ENCODE data around the gene KDF1.

DNA sequence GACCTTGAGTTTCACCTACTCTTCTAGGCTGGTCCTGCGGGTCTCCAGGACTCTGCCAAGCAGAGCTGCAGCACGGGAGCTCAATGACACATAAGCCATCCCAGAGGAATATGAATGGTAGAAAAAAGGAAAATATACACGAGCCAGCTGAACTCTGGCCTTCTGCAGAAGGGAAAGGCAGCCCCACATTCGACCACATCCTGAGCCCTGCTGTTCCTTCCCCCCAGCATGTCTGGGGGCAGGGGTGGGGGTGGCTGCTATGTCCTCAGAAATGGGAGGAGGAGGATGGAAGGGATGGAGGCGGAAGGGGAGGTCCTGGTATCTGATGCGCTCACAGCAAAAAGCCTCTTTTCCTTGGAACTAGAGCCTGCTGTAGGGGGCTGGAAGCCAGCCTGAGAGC is 12.1 kb upstream of the KDF1 start:
- TF ChIP-seq POLR2A (IDR thresholded peaks at IDR 0.05) = no peak
- TF ChIP-seq, protein P1, sequence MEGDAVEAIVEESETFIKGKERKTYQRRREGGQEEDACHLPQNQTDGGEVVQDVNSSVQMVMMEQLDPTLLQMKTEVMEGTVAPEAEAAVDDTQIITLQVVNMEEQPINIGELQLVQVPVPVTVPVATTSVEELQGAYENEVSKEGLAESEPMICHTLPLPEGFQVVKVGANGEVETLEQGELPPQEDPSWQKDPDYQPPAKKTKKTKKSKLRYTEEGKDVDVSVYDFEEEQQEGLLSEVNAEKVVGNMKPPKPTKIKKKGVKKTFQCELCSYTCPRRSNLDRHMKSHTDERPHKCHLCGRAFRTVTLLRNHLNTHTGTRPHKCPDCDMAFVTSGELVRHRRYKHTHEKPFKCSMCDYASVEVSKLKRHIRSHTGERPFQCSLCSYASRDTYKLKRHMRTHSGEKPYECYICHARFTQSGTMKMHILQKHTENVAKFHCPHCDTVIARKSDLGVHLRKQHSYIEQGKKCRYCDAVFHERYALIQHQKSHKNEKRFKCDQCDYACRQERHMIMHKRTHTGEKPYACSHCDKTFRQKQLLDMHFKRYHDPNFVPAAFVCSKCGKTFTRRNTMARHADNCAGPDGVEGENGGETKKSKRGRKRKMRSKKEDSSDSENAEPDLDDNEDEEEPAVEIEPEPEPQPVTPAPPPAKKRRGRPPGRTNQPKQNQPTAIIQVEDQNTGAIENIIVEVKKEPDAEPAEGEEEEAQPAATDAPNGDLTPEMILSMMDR (IDR thresholded peaks at IDR 0.05) = no peak
- no peak for TF ChIP-seq EP300 (IDR thresholded peaks at IDR 0.05)
- no peak for TF ChIP-seq POLR2AphosphoS5 (IDR thresholded peaks at IDR 0.05)

Data from stomach (tissue), 4 donors.